NCI-H2227 treated with DMSO at 0.1 percent for 48 hours (cell line): Measurements from ENCODE around the gene ABHD2.
"Not testable (repeated sequence)": the region's sequence is repeated elsewhere in the genome, so short reads cannot be mapped to it uniquely, and the experiment has no call there.

Experiments
- DNase-seq: peaks from one replicate; lab custom pipeline; 2025; lab: John Stamatoyannopoulos, UW

Gene ABHD2

DNA sequence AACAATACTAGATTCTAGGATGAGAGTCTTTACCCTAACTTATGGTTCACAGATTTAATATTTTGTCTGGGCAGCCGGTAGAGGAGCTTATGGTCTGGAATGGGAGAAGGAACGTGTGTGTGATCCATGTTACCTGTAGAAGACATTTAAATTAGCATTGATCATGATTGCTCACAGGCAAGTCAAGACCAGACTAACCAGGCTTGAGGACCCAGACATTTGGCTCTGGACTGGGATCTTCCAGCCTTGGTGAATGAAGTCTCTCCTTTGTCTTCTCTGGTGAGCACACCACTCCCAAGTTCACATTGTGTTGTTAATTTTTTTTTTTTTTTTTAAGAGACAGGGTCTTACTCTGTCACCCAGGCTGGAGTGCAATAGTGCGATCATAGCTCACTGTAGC, 11.7 kb downstream of the ABHD2 start:
- no peak for DNase-seq

DNA sequence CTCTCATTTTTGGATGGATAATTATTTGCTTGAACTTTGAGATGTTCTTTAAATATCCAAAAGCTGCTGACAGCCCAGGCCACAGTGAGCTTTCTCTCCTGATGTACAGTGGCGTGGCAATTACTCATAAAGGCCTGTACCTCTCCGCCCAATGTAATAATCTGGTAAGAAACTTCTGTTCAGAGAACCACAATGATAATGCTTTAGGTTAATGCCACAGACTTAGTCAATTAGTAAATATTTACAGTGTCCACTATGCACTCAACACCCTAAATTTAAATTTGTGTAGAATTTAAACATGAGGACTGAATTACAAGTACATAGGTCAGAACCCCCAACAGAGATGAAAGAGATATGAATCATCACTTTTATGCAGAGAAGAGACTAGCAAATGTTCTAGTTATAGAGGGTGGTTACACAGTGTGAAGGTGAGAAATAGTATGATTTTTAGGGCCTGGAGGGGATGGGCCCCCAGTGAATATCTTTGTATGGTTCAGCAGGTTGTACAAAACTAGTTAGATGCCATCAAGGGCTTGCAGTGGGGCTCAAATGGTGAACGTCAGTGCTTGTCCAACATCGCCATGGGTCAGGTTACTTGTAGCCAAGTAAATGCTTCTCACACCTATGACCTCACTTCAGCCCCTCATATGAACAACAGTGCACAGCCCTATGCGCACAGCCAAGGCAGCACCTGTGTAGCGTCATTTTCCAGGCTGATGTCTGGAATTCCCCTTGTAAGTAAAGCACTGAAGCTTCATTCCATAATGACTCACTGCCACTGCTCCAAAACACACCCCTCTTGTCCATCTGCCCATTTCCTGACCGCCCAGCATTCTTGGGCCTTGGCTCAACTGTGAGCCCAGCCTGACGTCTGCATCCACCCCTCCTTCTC, 13.3 kb downstream of the ABHD2 start:
- DNase-seq = no peak

GRCh38 chr15:89103481-89104171, 15.4 kb downstream of the ABHD2 start:
- DNase-seq = no peak

DNA sequence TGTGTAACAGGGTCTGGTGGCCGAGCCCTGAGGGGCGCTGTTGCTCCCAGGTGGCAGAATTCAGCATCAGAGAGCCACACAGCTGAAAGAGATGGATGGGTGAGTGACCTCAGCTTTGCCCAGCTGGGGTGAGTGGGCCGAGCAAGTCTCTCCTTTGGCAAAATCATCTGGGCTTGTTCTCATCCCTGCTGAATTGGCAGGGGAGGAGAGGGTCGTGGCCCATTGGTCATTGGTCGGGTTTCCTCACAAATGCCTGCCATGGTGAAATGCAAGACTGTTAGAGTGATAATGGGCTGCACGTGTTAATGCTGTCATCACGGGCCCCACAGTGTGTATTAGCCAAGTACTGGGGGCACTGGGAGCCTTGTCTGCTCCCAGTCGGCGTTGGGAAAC, 15.9 kb downstream of the ABHD2 start:
- DNase-seq = no peak

DNA sequence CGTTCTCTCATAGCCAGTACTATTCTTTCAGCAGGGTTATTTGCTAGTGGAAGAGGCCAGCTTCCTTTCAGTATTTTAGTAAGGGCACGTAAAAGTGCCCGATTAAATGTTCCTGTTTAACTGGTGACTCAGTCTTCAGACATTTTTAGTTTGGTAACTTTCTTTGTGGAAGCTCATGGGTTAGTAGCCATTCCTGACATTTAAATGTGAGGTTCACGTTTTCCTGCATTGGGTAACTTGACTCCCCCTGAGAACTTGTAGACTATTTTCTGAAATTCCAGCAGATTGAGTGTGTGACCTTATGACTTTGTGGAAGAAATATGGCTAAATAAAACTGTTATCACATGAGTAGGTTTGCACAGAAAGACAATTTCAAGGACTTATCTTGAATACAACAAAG, 16.9 kb downstream of the ABHD2 start:
- DNase-seq = no peak

- no peak for DNase-seq
Measured at GRCh38 chr15:89106200-89106599, 17.9 kb downstream of the ABHD2 start.

GRCh38 chr15:89107984-89108383, 19.7 kb downstream of the ABHD2 start:
- DNase-seq = no peak

GRCh38 chr15:89108835-89109234, 20.6 kb downstream of the ABHD2 start:
- DNase-seq = no peak

DNA sequence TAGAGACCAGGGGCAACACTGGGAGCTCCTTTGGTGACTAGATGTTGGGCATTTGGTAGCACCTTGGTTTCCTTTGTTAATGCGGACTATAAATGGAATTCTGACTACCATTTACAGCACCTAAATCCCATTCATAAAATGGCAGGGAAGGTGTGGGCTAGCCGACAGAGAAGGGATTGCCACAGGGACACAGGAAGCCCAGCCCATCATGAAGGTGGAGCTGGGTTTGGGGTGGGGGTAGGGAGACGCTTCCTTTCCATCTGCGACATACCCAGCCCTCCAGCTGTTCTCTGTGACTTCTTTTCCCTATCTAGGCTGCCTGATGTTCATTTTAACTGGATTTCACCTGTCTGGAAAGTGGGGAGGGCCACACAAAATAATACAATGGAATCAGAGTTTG, 21.0 kb downstream of the ABHD2 start:
- no peak for DNase-seq

- DNase-seq = no peak
Measured at GRCh38 chr15:89110060-89110459, 21.8 kb downstream of the ABHD2 start.

- DNase-seq = no peak
Measured at GRCh38 chr15:89111352-89111751, 23.1 kb downstream of the ABHD2 start.

DNA sequence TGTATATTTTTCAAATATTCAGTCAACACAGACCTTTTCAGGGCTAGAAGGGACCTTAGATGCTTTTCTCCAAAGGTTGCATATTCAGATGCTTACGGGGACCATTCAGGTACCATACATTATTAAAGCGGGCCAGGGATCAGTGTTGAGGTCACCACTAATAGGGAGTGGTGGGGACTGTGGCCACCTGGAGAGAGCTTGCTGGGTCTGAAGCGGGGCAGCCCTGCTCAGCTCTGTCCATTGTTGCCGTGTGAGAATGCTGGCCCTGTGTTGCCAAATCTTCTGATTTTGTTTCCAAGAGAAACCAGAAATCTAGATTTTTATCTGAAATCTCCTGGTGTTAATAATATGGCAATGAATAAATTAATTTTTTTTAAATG, 23.7 kb downstream of the ABHD2 start:
- no peak for DNase-seq

DNA sequence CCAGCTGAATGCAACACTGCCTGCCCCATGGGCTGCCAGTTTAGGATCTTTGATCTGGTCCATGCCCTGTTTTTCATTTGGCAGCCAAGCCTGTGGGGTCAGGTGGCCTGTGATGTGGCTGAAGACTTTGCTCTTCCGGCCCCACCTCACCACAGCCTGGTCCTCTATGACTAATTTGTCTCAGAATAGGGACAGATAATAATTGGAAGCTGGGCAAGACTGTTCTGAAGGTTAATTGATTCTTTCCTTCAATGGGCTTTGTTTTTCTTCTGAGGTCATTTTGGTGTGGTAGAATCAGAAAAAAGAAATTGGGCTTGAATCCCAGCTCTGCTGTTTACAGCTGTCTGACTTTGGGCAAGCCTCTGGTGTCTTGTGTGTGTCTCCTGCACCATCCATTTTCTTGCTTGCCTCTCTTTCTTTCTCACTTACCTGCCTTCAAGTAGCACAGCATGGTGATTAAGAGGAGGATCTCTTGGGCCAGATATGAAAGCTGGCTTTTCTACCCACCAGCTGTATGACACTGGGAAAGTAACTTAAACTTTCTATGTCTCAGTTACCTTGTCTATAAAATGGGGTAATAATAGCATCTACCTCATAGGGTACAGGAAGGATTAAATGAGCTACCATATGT, 24.2 kb downstream of the ABHD2 start:
- no peak for DNase-seq

DNA sequence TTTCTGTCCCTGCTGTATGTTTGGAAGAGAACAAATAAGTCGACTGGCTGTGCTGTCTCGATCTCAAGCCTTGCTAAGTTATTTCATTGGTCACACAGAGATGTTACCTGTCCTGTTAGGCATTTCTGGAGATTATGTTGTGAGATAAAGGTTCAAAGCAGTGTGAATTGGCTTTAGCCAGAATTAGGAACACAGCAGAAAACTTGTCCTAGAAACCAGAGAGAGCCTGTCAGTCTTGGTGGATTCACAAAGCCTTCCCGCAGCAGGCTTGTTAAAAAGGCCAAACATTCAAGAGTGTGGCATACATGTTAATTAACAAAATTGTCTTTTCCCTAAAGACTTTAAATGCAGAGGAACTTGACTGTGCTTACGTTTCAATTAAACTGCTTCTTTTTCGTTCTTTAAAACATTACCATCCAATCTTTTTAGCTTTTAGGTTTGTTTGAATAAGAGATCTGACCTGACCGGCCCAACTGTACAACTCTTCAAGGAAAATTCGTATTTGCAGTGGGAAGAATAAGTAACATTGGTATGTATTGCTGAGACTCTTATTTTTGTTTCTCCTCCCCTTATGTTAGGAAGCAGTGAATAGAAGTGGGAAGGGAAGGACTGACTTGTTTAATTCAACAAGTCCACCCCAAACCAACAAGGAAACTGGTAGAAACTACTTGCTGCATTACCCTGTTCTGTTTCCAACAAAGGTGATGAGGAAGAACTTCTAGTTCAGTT, 25.2 kb downstream of the ABHD2 start:
- DNase-seq = no peak

DNA sequence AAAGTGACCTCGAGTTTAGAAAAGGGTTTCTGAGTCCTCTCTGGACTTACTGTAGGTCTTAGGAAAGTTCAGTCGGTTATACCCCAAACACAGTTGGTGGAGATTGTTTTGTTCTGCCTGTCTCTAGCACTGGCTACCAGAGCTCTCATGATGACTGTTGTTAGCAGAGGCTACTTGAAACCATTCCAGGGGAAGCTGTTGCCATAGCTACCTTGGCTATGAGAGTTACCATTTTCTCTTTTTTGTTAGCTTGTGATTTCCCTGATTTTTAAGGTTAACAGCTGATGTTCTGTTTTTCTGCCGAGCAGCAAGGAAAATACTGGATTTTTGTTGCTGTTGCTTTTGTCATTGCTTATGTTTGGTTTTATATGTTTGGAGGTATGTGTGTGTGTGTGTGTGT, 26.7 kb downstream of the ABHD2 start:
- DNase-seq = no peak

DNA sequence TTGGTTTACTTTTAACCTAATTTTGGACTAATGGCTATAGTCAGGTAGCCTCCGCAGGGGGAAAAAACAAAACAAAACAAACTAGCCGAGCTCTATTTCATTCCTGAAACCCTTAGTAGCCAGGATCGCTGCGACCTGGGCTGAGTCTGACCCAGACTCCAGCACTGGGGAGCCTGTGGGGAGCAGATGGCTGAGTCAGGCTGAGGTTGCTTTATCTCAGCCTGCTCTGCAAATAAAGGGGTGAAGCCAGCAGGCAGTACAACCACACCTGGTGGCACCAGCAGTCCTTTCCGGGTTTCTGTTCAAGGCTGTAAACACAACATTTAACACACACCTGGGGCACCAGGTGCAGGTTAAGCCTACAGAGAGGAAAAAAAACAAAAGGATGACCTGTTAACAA, 27.3 kb downstream of the ABHD2 start:
- no peak for DNase-seq

DNA sequence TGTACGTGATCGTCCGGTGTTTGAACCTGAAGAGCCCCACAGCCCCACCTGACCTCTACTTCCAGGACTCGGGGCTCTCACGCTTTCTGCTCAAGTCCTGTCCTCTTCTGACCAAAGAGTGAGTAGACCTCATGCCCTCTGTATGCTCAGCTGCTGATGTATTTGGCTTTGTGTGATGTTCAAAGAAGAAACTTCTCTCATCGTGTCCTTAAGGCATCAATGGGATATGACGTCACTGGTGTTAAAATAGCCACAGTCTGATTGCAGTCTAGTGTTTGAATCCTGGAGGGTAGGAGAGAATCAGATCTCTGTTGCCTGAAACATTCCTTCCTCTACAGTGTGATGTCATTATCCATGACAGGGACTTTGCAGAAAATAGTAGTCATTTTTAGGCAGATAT, 28.1 kb downstream of the ABHD2 start:
- no peak for DNase-seq

DNA sequence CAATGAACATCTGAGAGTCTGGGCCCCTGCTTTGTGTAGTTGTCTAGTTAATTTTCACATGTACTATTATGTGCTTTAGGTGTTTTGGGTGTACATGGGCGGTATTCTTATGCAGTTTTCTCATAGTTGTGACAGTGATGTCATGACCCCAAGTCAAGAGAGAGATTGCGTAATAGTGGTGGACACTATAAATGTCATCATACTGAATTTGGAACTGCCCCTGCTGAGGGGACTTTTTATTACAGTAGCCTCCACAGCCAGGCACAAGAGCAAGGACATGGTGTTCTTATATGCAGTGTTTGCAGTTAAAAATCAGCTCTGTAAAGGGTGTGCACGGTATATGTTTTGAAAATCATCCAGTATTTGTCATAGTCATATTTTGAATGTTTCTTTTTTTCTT, 29.5 kb downstream of the ABHD2 start:
- no peak for DNase-seq

GRCh38 chr15:89118481-89118989, 30.3 kb downstream of the ABHD2 start:
- no peak for DNase-seq

GRCh38 chr15:89119489-89120478, 31.5 kb downstream of the ABHD2 start:
- no peak for DNase-seq

- DNase-seq = not testable (repeated sequence)
Measured at GRCh38 chr15:89120479-89121000, 32.3 kb downstream of the ABHD2 start.
